Epithelial cell of proximal tubule (primary cell): Measurements from ENCODE around the gene FAM20C. TPM values are rescaled to one million over a fixed set of nuclear protein-coding genes. Genes with fewer than 3 reads are reported as not detected.
"Not testable (repeated sequence)": the region's sequence is repeated elsewhere in the genome, so short reads cannot be mapped to it uniquely, and the experiment has no call there.

ENCODE experiments used
- DNase-seq: peaks from one replicate; pipeline ENCODE4 v3.0.0-alpha.2; 2011; ENCODE audit warnings: low read depth
- H3K4me3 ChIP-seq: 2 replicates; pipeline ENCODE4 v1.5.1; 2011; ENCODE audit warnings: low read depth, mild to moderate bottlenecking, low read length
- CTCF ChIP-seq: conservative IDR thresholded peaks from 2 replicates; pipeline ENCODE4 v1.5.1; 2012; ENCODE audit warnings: low read depth, mild to moderate bottlenecking, low read length
- total RNA-seq: library from RNA; depleted of rRNA; stranded (reverse); fragments of >200 nt; gene quantifications from 2 replicates; pipeline ENCODE4 v1.2.3, GENCODE V29; 2015

FAM20C gene
- total RNA-seq, 1 donor from 2014 or later = 84.2 TPM

- no peak for TF ChIP-seq CTCF
- no peak overlapping the region for H3K4me3 ChIP-seq
- DNase-seq = no peak
Observed at GRCh38 chr7:176381-176780, 16.0 kb upstream of the FAM20C start.

- no peak for TF ChIP-seq CTCF
- DNase-seq = no peak
- no peak overlapping the region for H3K4me3 ChIP-seq
Observed at GRCh38 chr7:176786-177459, 15.4 kb upstream of the FAM20C start.

GRCh38 chr7:178444-178843 is 13.9 kb upstream of the FAM20C start:
- H3K4me3 ChIP-seq = no peak overlapping the region
- DNase-seq = no peak
- TF ChIP-seq CTCF = no peak

GRCh38 chr7:179209-179681 is 13.1 kb upstream of the FAM20C start:
- no peak overlapping the region for H3K4me3 ChIP-seq
- no peak for DNase-seq
- no peak for TF ChIP-seq CTCF

- DNase-seq = no peak
- TF ChIP-seq CTCF = no peak
- no peak overlapping the region for H3K4me3 ChIP-seq
Observed at GRCh38 chr7:179948-180694, 12.2 kb upstream of the FAM20C start.

GRCh38 chr7:181738-182137 is 10.6 kb upstream of the FAM20C start:
- DNase-seq = no peak
- no peak for TF ChIP-seq CTCF
- H3K4me3 ChIP-seq = no peak overlapping the region

- not testable (repeated sequence) for DNase-seq, H3K4me3 ChIP-seq
Observed at GRCh38 chr7:182502-182901, 9.9 kb upstream of the FAM20C start.
